ENCODE data around the gene STYX. TPM values are rescaled to one million over a fixed set of nuclear protein-coding genes. Genes with fewer than 3 reads are reported as not detected.
A peak's percentile ranks its signal among the peaks of the same experiment; 100 is the strongest.

The STYX gene
- total and polyA plus RNA-seq, 2 experiments from 2014 or later, result 23.3 to 40.2 TPM

- no peak for ATAC-seq
- Mint-ChIP-seq H3K4me1 (peaks cover 28% of the 10 kb centered on the region), H3K4me3 (peak overlapping the region; percentile 98), H3K27ac (peak overlapping the region; percentile 94), H3K9me3 (no peaks in the 10 kb centered on the region), H3K27me3 (ENCODE audit: insufficient read depth, low read depth, poor library complexity) (peaks cover 7% of the 10 kb centered on the region), H3K36me3 (ENCODE audit: low read depth) (peaks cover 60% of the 10 kb centered on the region)
- Histone ChIP-seq H3K36me3 (ENCODE audit: insufficient read depth) (peaks cover 6% of the 10 kb centered on the region; the same call in 1 of the 2 replicates), H3K4me3 (peak overlapping the region; percentile 38), H4K20me1 (replicated peaks; ENCODE audit: insufficient read depth) (peaks cover 2% of the 10 kb centered on the region; the same call in 1 of the 2 replicates), H3K27me3 (ENCODE audit: insufficient read depth) (no peaks in the 10 kb centered on the region), H3K9me2 (ENCODE audit: insufficient read depth) (no peaks in the 10 kb centered on the region), H3F3A (replicated peaks; ENCODE audit: low read depth) (no peaks in the 10 kb centered on the region; the same call in 1 of the 2 replicates), H3K27ac (ENCODE audit: low read depth) (peak overlapping the region; percentile 78), H3K4me2 (peak overlapping the region; percentile 50), H3K79me2 (replicated peaks; ENCODE audit: insufficient read depth) (peaks cover 43% of the 10 kb centered on the region), H2AFZ (no peak overlapping the region), H3K4me1 (ENCODE audit: insufficient read depth) (peaks cover 14% of the 10 kb centered on the region)
- no peak for TF ChIP-seq STAT1 (IDR thresholded peaks at IDR 0.05; ENCODE audit: unreplicated experiment)
- no peak for TF ChIP-seq JUNB (IDR thresholded peaks at IDR 0.05; ENCODE audit: unreplicated experiment)
- no peak for TF ChIP-seq REST (IDR thresholded peaks at IDR 0.05; ENCODE audit: unreplicated experiment)
- no peak for TF ChIP-seq POLR2AphosphoS5 (IDR thresholded peaks at IDR 0.05; ENCODE audit: low read depth)
- TF ChIP-seq NANOG (IDR thresholded peaks at IDR 0.05; ENCODE audit: borderline replicate concordance), result no peak
- no peak for TF ChIP-seq EZH2phosphoT487 (IDR thresholded peaks at IDR 0.05; ENCODE audit: unreplicated experiment)
- TF ChIP-seq ZNF462 (CRISPR knock-in tag; IDR thresholded peaks at IDR 0.05), result no peak
- no peak for TF ChIP-seq CREB1 (CRISPR knock-in tag; IDR thresholded peaks at IDR 0.05; ENCODE audit: low read depth)
- TF ChIP-seq CTCF (conservative IDR thresholded peaks at IDR 0.05; ENCODE audit: low read depth in 2 of 2), result no peak
- TF ChIP-seq ZNF331 (CRISPR knock-in tag; IDR thresholded peaks at IDR 0.05; ENCODE audit: low read depth), result no peak
- no peak for TF ChIP-seq EZH2 (IDR thresholded peaks at IDR 0.05; ENCODE audit: low read depth, unreplicated experiment)
- no peak for TF ChIP-seq ZNF114 (CRISPR knock-in tag; IDR thresholded peaks at IDR 0.05)
- TF ChIP-seq ETS1 (IDR thresholded peaks at IDR 0.05), result no peak
- DNase-seq (ENCODE audit: low spot score), result no peak
Observed at GRCh38 chr14:52729585-52729924, 411 bp upstream of the STYX start.

All from GM23338 (cell line).